ENCODE data around the gene ARMC6. TPM values are rescaled to one million over a fixed set of nuclear protein-coding genes. Genes with fewer than 3 reads are reported as not detected.
A peak's percentile ranks its signal among the peaks of the same experiment; 100 is the strongest.
"Not testable (repeated sequence)": the region's sequence is repeated elsewhere in the genome, so short reads cannot be mapped to it uniquely, and the experiment has no call there.

The ARMC6 gene
- polyA plus RNA-seq, 1 donor, result 26.0 TPM

- no peak for DNase-seq (ENCODE audit: low read depth)
These were observed 10.9 kb upstream of the ARMC6 start for GRCh38 chr19:19022380-19022961.

GRCh38 chr19:19023376-19023775 lies 10.0 kb upstream of the ARMC6 start:
- DNase-seq (ENCODE audit: low read depth), result not testable (repeated sequence)

- DNase-seq (ENCODE audit: low read depth), result no peak
These were observed 7.5 kb upstream of the ARMC6 start for GRCh38 chr19:19025861-19026260.

- no peak for DNase-seq (ENCODE audit: low read depth)
These were observed 7.0 kb upstream of the ARMC6 start for GRCh38 chr19:19026299-19026971.

GRCh38 chr19:19027228-19027627 lies 6.2 kb upstream of the ARMC6 start:
- DNase-seq (ENCODE audit: low read depth), result no peak

GRCh38 chr19:19028526-19028925 lies 4.9 kb upstream of the ARMC6 start:
- DNase-seq (ENCODE audit: low read depth), result no peak

GRCh38 chr19:19031891-19032290 lies 1.5 kb upstream of the ARMC6 start:
- DNase-seq (ENCODE audit: low read depth), result no peak

- DNase-seq (ENCODE audit: low read depth), result peak; percentile 71
These were observed 805 bp upstream of the ARMC6 start for GRCh38 chr19:19032420-19033175.

- DNase-seq (ENCODE audit: low read depth), result no peak
These were observed 302 bp upstream of the ARMC6 start for GRCh38 chr19:19033176-19033425.

- no peak for DNase-seq (ENCODE audit: low read depth)
These were observed 811 bp downstream of the ARMC6 start for GRCh38 chr19:19034204-19034624.

GRCh38 chr19:19039901-19040300 lies 6.5 kb downstream of the ARMC6 start:
- DNase-seq (ENCODE audit: low read depth), result no peak

- DNase-seq (ENCODE audit: low read depth), result no peak
These were observed 7.0 kb downstream of the ARMC6 start for GRCh38 chr19:19040417-19040816.

GRCh38 chr19:19042732-19043280 lies 9.4 kb downstream of the ARMC6 start:
- DNase-seq (ENCODE audit: low read depth), result no peak

- no peak for DNase-seq (ENCODE audit: low read depth)
These were observed 10.1 kb downstream of the ARMC6 start for GRCh38 chr19:19043481-19043880.

GRCh38 chr19:19043881-19044280 lies 10.5 kb downstream of the ARMC6 start:
- no peak for DNase-seq (ENCODE audit: low read depth)

GRCh38 chr19:19049406-19049805 lies 16.0 kb downstream of the ARMC6 start:
- no peak for DNase-seq (ENCODE audit: low read depth)

GRCh38 chr19:19050104-19050503 lies 16.7 kb downstream of the ARMC6 start:
- DNase-seq (ENCODE audit: low read depth), result no peak

- no peak for DNase-seq (ENCODE audit: low read depth)
These were observed 17.3 kb downstream of the ARMC6 start for GRCh38 chr19:19050731-19051130.

- DNase-seq (ENCODE audit: low read depth), result no peak
These were observed 18.2 kb downstream of the ARMC6 start for GRCh38 chr19:19051478-19052213.

GRCh38 chr19:19052921-19053320 lies 19.5 kb downstream of the ARMC6 start:
- no peak for DNase-seq (ENCODE audit: low read depth)

GRCh38 chr19:19053508-19054314 lies 20.3 kb downstream of the ARMC6 start:
- DNase-seq (ENCODE audit: low read depth), result no peak

Data from forelimb muscle (tissue), 1 donor.